Stimulated activated CD4-positive, alpha-beta T cell treated with anti-CD3 and anti-CD28 coated beads, Interleukin-12 subunit alpha, Interleukin-12 subunit beta, amount 100 ng/mL, for 4 hours (primary cell): ENCODE data around the gene TMEM181.
"Not testable (repeated sequence)": the region's sequence is repeated elsewhere in the genome, so short reads cannot be mapped to it uniquely, and the experiment has no call there.

Experiments
- DNase-seq: peaks from one replicate; pipeline ENCODE4 v3.0.0-alpha.2; 2020

The TMEM181 gene

GRCh38 chr6:158665332-158665731 lies 105.4 kb downstream of the TMEM181 start:
- DNase-seq: no peak

- DNase-seq: no peak
Measured at GRCh38 chr6:158666628-158667359, 106.9 kb downstream of the TMEM181 start.

GRCh38 chr6:158667360-158667981 lies 107.6 kb downstream of the TMEM181 start:
- no peak for DNase-seq

GRCh38 chr6:158668707-158669103 lies 108.8 kb downstream of the TMEM181 start:
- no peak for DNase-seq

GRCh38 chr6:158669145-158670035 lies 109.5 kb downstream of the TMEM181 start:
- no peak for DNase-seq

GRCh38 chr6:158672119-158672518 lies 112.2 kb downstream of the TMEM181 start:
- not testable (repeated sequence) for DNase-seq

- DNase-seq: no peak
Measured at GRCh38 chr6:158672726-158673125, 112.8 kb downstream of the TMEM181 start.

- no peak for DNase-seq
Measured at GRCh38 chr6:158674342-158675131, 114.6 kb downstream of the TMEM181 start.

GRCh38 chr6:158677094-158677493 lies 117.2 kb downstream of the TMEM181 start:
- DNase-seq: not testable (repeated sequence)

GRCh38 chr6:158677906-158678578 lies 118.2 kb downstream of the TMEM181 start:
- no peak for DNase-seq

- no peak for DNase-seq
Measured at GRCh38 chr6:158680015-158680414, 120.1 kb downstream of the TMEM181 start.

- no peak for DNase-seq
Measured at GRCh38 chr6:158680481-158680880, 120.6 kb downstream of the TMEM181 start.

- DNase-seq: no peak
Measured at GRCh38 chr6:158684311-158684710, 124.4 kb downstream of the TMEM181 start.

GRCh38 chr6:158684745-158685324 lies 124.9 kb downstream of the TMEM181 start:
- no peak for DNase-seq
